GM10266 (cell line): Measurements from ENCODE around the gene CPNE1.

ENCODE experiments used
- DNase-seq: peaks from one replicate; pipeline ENCODE4 v3.0.0; 2012; ENCODE audit errors: extremely low spot score
- TF ChIP-seq, protein P1 (sequence below): IDR thresholded peaks from 2 replicates; pipeline ENCODE4 v1.5.1; 2012; ENCODE audit warnings: mild to moderate bottlenecking, low read depth; ENCODE audit not compliant: control insufficient read depth, insufficient read depth; ENCODE audit errors: missing control alignments

Gene CPNE1

DNA sequence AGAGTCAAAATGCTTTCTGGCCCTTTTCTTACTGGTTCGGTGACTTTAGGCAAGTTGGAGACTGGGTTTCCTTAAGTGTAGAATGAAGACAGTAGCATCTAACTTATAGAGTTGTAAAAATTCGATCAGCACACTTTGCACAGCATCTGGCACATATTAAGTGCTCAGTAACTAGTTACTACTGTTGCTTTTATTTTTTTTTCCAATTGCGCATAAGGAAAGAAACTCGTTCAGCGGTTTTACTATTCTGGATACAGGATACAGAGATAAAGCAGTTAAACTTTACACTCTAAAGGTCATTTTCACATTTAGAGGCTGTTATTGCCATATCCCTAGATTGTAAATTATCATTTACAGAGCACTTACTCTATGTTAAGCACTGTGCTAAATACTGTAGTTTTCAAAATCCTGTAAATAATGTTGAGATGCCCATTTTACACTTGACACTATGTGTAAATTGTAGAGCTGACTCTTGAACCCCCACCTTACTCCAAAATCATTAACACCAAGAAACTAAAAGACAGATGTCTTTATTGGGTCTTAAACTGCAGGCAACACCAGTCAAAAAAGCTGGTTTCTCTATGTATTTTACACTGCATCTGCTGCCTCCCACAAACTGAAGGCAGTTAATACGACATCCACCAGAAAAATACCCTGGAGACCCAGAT is 35.4 kb upstream of the CPNE1 start:
- DNase-seq = no peak
- TF ChIP-seq, protein P1, sequence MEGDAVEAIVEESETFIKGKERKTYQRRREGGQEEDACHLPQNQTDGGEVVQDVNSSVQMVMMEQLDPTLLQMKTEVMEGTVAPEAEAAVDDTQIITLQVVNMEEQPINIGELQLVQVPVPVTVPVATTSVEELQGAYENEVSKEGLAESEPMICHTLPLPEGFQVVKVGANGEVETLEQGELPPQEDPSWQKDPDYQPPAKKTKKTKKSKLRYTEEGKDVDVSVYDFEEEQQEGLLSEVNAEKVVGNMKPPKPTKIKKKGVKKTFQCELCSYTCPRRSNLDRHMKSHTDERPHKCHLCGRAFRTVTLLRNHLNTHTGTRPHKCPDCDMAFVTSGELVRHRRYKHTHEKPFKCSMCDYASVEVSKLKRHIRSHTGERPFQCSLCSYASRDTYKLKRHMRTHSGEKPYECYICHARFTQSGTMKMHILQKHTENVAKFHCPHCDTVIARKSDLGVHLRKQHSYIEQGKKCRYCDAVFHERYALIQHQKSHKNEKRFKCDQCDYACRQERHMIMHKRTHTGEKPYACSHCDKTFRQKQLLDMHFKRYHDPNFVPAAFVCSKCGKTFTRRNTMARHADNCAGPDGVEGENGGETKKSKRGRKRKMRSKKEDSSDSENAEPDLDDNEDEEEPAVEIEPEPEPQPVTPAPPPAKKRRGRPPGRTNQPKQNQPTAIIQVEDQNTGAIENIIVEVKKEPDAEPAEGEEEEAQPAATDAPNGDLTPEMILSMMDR = no peak

DNA sequence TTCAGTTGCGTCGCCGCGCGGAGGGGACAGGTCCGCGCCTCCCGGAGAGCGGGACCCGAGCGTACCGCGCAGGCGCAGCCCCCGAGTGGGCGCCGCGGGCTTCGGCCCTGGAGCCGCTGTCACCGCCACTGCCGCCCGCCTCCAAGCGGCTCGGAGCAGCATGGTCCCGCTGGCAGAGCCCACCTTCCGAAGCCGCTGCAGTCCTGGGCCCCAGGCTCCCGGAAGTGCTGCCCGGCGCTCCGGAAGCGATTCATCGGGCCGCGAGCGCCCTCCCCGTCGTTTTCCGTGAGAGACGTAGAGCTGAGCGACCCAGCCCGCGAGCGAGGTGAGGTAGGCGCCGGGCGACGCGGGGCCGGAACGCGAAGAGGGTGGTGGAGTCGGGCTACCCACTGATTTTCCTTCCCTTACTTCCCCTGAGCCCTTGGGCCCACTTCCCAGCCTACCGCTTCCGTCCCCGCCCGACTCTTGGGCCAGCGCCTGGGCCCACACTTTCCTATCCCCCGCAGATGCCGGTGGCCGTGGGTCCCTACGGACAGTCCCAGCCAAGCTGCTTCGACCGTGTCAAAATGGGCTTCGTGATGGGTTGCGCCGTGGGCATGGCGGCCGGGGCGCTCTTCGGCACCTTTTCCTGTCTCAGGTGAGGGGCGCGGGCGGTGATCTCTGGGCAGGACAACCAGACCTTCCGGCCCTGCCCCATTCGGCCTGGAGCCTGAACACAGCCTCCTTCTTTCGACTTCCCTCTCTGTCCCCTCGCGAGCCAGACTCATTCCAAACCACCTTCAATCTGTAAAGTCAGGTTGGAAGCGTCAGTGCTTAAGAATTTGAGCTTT is 34.6 kb upstream of the CPNE1 start, which contains the start of the genes NFS1 and ROMO1:
Gene NFS1 (minus strand): TSS at position 226 of the 830 bp plus-strand sequence. CDS start 64 bp downstream, at position 162.
Gene ROMO1 (plus strand): TSS at position 279 of the 830 bp plus-strand sequence. CDS start 228 bp downstream, at position 507.
- TF ChIP-seq, protein P1 = peak; percentile 27
- peak; percentile 89 for DNase-seq

DNA sequence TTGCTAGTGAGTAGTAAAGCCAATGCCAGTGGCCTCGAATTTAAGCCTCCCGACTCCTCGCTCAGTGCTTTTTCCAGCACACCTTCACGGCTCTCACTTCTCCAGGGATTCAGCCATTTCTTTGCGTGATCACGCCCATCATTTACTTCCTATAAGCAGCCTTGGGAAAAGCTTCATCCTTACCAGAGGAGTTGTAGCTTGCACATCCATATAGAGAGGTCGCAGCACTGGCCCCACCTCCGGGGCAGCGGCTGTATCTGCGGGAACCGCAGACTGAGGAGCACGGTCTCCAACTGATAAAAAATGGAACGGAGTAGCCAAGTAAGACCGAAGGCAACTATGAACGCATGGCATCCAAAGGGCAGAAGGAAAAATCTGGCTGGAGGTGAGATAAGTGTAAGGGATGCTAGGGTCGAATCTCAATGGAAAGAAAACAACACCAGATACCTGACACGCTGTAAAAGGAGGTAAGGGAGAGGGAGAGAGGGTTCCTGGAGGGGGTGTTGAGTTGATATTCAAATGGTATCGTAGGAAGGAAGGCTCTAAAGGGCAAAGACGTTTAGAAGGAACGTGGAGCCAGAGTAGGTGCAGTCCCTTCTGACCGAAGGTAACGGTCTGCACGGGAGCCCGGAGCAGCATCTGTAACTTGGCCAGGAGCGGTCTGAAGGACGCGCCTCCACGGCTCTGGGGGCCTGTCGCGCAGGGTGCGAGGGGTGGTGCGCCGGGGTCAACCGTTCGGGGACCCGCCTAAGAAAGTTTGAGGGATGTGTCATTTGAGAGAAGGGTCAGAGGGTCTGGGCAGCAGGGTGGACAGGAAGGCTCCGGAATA is 33.8 kb upstream of the CPNE1 start:
- TF ChIP-seq, protein P1 = no peak
- no peak for DNase-seq

DNA sequence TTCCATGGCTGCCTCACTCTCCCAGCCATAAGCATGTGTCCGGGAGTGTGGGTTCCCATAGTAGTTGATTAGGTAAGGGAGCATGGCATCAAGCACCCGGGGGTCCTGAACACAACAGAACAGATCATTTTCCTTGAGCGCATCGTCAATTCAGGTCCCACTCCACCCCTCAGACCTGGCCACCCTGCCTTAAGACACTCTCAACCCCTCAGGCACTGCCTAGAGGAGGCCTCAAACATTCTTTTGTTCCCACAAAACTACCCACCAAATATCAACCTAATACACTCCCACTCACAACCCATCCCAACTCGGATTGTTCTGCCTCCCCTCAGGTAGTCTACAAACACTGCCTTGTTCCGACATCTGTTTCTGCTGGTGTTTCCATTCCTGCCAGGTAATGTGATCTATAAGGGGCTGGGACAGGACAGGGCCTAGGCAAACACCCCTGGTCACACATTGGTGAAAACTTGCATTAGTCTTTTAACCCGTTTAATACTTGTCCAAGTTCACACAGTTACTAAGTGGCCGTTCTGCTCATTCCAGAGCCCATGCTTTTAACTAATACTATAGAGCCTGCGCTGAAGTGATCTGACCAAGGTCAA is 33.1 kb upstream of the CPNE1 start:
- no peak for DNase-seq
- TF ChIP-seq, protein P1 = no peak

DNA sequence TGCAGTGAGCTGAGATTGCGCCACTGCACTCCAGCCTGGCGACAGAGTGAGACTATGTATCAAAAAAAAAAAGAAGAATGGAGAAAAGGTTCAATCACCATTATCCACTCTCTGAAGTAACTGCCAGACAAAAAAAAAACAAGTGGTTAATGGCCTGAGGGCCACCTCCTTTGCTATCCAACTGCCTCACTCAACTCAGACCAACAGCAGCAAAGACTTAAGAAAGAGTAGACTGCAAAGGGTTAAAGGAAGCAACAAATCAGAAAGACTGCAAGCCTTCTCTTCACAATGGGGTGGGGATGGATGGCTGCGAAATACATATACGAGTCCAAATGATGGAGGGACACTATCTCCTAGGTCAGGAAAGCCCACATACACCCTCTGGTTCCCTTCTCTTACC is 31.3 kb upstream of the CPNE1 start:
- TF ChIP-seq, protein P1 = no peak
- no peak for DNase-seq

DNA sequence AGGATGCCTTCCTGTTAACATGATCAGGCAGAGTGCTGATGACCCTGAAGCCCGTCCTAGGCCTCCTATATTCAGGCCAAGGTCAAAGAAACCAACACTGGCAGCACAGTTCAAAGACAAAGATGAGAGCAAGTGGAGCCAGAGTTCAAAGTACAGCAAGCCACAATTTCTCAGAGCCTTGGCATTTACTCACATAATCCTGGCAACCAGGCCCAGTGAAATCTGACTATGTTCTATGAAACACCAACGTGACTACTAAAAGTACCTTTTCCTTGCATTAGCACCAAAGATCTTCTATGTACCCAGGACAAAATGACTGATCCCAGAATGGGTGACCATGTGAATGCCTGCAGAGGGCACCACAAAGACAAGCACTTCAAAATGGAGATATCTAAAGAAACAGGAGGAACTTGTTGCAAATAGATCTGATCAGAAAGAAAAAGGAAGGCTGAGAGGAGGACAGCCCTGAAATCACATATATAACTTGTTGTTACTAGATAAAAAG is 30.6 kb upstream of the CPNE1 start:
- TF ChIP-seq, protein P1 = no peak
- DNase-seq = no peak
